GM21423 (cell line): ENCODE data around the gene ERCC4.
A peak's percentile ranks its signal among the peaks of the same experiment; 100 is the strongest.

Experiments
- ATAC-seq: cut with Tn5 transposase; IDR thresholded peaks from one replicate; pipeline ENCODE4 v1.9.1; 2021; ENCODE audit warnings: mild to moderate bottlenecking, moderate library complexity; ENCODE audit not compliant: unreplicated experiment

Gene ERCC4

GRCh38 chr16:13988038-13988437 lies 68.1 kb downstream of the ERCC4 start:
- ATAC-seq = no peak

- no peak for ATAC-seq
Observed at GRCh38 chr16:13992322-13992721, 72.4 kb downstream of the ERCC4 start.

- ATAC-seq = no peak
Observed at GRCh38 chr16:13992976-13993375, 73.0 kb downstream of the ERCC4 start.

GRCh38 chr16:13994239-13995106 lies 74.5 kb downstream of the ERCC4 start:
- ATAC-seq = no peak

GRCh38 chr16:13995194-13995593 lies 75.2 kb downstream of the ERCC4 start:
- no peak for ATAC-seq

GRCh38 chr16:13996778-13997288 lies 76.9 kb downstream of the ERCC4 start:
- no peak for ATAC-seq

- ATAC-seq = no peak
Observed at GRCh38 chr16:13997526-13997925, 77.6 kb downstream of the ERCC4 start.

GRCh38 chr16:13997933-13998332 lies 78.0 kb downstream of the ERCC4 start:
- ATAC-seq = peak; percentile 93

- ATAC-seq = no peak
Observed at GRCh38 chr16:13999071-13999894, 79.3 kb downstream of the ERCC4 start.

- ATAC-seq = no peak
Observed at GRCh38 chr16:13999895-14000425, 80.0 kb downstream of the ERCC4 start.

GRCh38 chr16:14001521-14001920 lies 81.6 kb downstream of the ERCC4 start:
- no peak for ATAC-seq
